NCI-H1092 treated with DMSO at 0.1 percent for 48 hours (cell line): ENCODE results near the gene KCP.
"Not testable (repeated sequence)": the region's sequence is repeated elsewhere in the genome, so short reads cannot be mapped to it uniquely, and the experiment has no call there.

ENCODE experiments used
- DNase-seq: peaks from one replicate; lab custom pipeline; 2025; lab: John Stamatoyannopoulos, UW

The KCP gene

GRCh38 chr7:128910569-128910945, at the start of gene KCP:
TSS of gene KCP (minus strand) at chr7:128910709. CDS start at chr7:128910676, 33 bp downstream.
- DNase-seq = no peak

GRCh38 chr7:128959296-128959695, 48.8 kb upstream of the KCP start:
- DNase-seq = no peak

- no peak for DNase-seq
Observed at GRCh38 chr7:128955981-128956380, 45.5 kb upstream of the KCP start.

GRCh38 chr7:128954830-128955802, 44.6 kb upstream of the KCP start:
- no peak for DNase-seq

- no peak for DNase-seq
Observed at GRCh38 chr7:128954150-128954549, 43.6 kb upstream of the KCP start.

GRCh38 chr7:128951296-128951695, 40.8 kb upstream of the KCP start:
- DNase-seq = no peak

GRCh38 chr7:128948976-128949760, 38.7 kb upstream of the KCP start:
- DNase-seq = no peak

GRCh38 chr7:128948312-128948973, 37.9 kb upstream of the KCP start:
- DNase-seq = no peak

- DNase-seq = no peak
Observed at GRCh38 chr7:128947854-128948253, 37.3 kb upstream of the KCP start.

GRCh38 chr7:128946936-128947830, 36.7 kb upstream of the KCP start:
- no peak for DNase-seq

GRCh38 chr7:128945668-128946366, 35.3 kb upstream of the KCP start:
- DNase-seq = no peak

GRCh38 chr7:128944487-128945236, 34.2 kb upstream of the KCP start:
- no peak for DNase-seq

- not testable (repeated sequence) for DNase-seq
Observed at GRCh38 chr7:128943251-128943650, 32.7 kb upstream of the KCP start.

- no peak for DNase-seq
Observed at GRCh38 chr7:128941946-128942526, 31.5 kb upstream of the KCP start.

- DNase-seq = no peak
Observed at GRCh38 chr7:128941323-128941890, 30.9 kb upstream of the KCP start.

- DNase-seq = no peak
Observed at GRCh38 chr7:128940494-128941322, 30.2 kb upstream of the KCP start.

GRCh38 chr7:128939861-128940410, 29.4 kb upstream of the KCP start:
- no peak for DNase-seq
